Measurements from ENCODE around the gene EFNA3.

Gene EFNA3

DNA sequence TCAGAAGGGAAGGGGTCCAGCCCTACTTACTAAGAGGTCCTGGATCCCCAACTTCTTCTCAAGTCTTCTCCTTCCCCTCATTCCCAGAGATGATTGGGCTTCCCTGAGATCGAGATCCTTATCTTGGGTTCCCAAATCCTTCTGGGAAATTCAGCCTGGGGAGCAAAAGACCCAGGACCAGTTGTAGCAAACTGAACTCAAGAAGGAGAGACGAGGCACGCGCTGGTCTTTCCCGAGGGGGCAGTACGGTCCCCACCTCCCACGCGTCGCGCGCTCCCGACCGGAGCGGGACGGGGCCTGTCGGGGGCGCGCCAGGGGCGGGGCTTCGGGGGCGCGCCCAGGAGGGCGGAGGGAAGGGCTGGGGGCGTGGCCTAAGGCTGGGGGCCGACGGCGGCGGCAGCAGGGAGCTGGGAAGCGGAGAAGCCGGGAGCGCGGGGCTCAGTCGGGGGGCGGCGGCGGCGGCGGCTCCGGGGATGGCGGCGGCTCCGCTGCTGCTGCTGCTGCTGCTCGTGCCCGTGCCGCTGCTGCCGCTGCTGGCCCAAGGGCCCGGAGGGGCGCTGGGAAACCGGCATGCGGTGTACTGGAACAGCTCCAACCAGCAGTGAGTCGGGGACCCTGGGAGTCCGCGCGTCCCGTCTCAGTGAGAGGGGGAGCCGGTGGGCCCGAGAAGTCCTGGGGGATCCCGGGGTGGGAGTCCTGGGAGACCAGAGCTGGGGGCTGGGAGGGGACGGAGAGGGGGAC, at the start of gene EFNA3:
EFNA3 (plus strand) TSS at position 369 of the 741 bp plus-strand sequence; CDS start at position 474, 105 bp downstream.
- DNase-seq: peak; percentile 84

GRCh38 chr1:155029513-155030242, 49.0 kb upstream of the EFNA3 start:
- DNase-seq: no peak

- DNase-seq: no peak
These were observed 48.3 kb upstream of the EFNA3 start for GRCh38 chr1:155030243-155030795.

- DNase-seq: no peak
These were observed 47.7 kb upstream of the EFNA3 start for GRCh38 chr1:155030899-155031298.

DNA sequence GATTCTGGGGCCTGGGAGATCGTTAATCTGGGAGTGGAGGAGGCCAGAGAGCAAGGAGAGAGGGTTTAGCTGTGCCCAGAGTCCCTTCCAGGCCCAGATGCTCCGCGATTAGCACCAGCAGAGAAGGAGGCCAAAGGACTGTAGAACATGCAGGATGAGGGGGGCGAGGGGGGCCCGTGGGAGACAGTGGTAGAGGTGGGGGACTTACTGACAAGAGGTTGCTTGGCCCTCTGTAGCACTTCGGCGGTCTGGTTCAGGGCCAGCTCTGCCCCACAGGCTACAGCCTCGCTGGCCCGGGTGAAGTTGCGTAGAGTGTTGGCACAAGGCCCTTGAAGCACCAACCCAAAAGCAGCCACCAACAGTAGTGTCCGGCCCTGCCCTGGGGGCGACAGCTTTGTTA, 45.8 kb upstream of the EFNA3 start:
- DNase-seq: no peak

GRCh38 chr1:155033524-155033923, 45.1 kb upstream of the EFNA3 start, which contains the start of the genes DCST1 and DCST2:
Gene DCST1, plus strand, starts transcription at chr1:155033824. Its CDS starts 213 bp downstream, at chr1:155034037.
Gene DCST2, minus strand, starts transcription at chr1:155033781. Its CDS starts 80 bp downstream, at chr1:155033701.
- DNase-seq: no peak

- no peak for DNase-seq
These were observed 44.1 kb upstream of the EFNA3 start for GRCh38 chr1:155034318-155035208.

- no peak for DNase-seq
These were observed 42.7 kb upstream of the EFNA3 start for GRCh38 chr1:155035936-155036335.

GRCh38 chr1:155037043-155037442, 41.6 kb upstream of the EFNA3 start:
- DNase-seq: no peak

GRCh38 chr1:155037851-155038441, 40.7 kb upstream of the EFNA3 start:
- no peak for DNase-seq

DNA sequence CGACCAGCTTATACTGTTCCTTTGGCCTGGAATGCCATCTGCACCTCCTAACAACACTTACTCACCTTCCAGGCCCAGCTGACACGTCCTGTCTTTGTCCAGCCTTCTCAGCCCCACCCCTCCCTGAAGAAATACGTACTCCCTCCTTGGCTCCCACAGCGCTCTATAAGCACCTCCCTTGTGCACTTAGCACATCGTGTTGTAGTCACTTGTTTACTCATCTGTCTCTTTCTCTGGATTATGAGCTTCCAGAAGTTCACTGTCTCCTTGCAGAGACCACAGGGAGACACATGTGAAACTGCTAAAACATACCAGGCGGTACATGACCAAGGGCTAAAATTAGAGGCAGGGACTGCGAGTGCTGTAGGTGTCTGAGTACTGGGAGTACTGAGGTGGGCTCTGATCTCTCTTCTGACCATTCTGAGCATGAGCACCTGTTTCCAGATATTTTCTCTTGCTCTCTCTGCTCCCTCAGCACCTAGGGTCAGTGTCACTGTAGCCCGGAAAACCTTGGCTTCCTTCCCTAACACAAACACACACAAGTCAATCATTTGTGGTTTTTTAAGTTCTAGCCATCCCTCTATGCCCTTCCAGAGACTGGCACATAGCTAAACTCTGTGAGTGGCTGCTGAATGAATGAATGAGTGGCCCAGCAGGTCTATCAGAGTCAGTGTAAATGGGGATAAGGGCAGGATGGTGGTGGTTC, 39.9 kb upstream of the EFNA3 start:
- DNase-seq: no peak

DNA sequence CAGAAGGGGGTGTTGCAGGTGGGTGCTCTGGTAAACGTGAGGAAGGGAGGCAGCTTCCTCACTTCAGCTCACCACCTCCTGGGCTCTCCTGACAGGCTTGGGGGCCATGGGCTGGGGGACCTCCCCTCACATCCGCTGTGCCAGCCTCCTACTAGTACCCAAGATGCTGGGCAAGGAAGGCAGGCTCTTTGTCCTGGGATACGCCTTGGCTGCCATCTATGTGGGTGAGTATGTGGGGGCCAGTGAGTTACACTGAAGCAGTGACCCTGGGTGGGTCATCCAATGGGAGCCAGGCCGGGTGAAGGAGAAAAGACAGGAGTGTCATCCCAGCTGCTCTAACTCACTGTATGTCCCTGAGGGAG, 39.3 kb upstream of the EFNA3 start:
- no peak for DNase-seq

DNA sequence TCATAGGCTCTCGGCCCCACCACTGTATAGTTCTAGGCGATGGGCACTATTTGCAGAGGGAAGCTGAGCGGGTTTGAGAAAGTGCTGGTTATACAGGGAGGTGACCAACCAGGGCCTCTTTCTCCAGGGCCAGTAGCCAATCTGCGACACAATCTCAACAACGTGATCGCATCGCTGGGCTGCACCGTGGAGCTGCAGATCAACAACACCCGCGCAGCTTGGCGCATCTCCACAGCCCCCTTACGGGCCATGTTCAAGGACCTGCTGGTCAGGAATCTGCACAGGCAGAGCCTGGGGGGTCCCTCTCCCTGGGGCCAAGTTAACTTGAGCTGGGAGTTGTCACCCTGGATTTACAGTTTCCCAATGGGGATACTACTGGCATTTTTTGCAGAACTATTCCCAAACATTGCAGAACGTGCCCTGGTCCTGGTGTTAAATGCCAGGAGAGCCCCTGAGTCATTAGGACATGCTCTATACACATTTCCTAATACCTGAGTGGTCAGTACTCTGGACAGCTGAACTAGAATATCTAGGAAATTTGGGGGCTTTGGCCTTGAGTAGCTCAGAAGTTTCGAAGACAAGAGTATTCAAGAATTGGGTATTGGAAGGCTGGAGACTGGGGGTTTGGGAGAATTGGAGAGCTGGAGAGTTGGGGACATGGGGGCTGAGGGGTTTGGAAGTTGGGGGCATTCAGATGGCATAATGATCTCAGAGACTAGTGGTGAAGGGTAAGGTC, 38.1 kb upstream of the EFNA3 start:
- DNase-seq: no peak

GRCh38 chr1:155042789-155043188, 35.8 kb upstream of the EFNA3 start:
- DNase-seq: no peak

DNA sequence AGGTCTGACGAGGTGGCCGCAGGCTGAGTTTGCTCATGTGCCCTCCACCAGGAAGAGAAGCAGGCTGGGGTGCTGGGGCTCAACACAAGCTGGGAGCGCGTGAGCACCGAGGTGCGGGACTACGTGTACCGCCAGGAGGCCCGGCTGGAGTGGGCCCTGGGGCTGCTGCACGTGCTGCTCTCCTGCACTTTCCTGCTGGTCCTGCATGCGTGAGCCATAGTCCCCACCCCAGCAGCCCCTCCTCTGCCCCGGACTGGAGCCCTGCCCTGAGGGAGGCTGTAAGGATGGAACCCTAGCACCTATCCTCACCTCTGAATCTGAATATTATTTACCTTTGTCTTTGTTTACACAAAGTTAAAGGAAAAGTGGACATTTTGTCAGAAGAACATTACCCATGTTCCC, 35.3 kb upstream of the EFNA3 start:
- DNase-seq: no peak

GRCh38 chr1:155043793-155044192, 34.8 kb upstream of the EFNA3 start:
- no peak for DNase-seq

DNA sequence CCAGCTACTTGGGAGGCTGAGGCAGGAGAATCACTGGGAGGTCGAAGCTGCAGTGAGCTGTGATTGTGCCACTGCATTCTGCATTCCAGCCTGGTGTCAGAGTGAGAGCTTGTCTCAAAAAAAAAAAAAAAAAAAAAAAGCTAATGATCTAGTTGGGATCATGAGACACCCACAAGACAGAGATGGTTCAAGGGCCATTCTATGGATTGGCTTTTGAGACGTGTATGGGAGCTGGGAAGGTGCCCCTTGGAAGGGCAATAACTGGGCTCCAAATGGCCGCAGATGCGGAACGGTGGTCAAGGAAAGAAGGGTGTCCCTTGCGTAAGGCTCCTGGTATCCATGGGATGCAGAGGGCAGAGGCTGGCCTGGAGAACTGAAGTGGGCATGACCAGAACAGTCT, 34.3 kb upstream of the EFNA3 start:
- no peak for DNase-seq

GRCh38 chr1:155044812-155045657, 33.6 kb upstream of the EFNA3 start:
- DNase-seq: peak; percentile 67

DNA sequence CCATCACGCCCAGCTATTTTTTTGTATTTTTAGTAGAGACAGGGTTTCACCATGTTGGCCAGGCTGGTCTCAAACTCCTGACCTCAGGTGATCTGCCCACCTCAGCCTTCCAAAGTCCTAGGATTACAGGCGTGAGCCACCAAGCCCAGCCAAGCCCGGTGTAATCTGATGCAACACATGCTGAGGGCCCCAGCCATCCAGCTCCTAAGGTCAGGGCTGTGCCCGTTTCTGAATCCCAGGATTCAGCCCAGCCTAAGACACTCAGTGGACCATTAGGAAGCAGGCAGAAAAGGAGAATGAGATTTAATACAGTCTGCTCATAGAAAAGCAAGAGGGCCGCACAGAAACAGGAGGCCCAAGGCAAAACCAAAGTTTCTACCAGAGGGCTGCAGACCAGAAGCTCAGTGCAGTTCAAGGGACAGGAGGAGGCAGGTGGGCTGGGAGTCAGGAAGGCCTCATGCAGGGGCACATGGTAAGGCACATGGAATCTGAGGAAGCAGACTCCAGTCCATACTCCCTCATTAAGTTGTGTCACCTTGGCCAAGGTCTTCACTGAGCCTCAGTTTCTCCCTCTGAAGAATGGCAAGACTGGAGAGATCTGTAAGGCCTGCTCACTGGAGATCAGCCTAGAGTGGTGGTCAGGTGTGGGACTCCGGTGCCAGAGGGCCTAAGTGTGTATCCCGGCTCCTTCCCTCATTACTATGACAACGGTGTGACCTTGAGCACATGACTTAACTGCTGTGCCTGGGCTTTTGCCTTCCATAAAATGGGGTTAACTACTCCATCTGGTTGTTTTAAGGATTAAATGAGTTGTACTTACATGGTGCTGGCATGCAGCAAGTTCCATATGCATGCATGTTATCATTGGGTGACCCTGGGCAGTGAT, 29.9 kb upstream of the EFNA3 start:
- no peak for DNase-seq

Measured in stimulated activated CD8-positive, alpha-beta memory T cell treated with anti-CD3 and anti-CD28 coated beads, Interleukin-4, amount 100 ng/mL, for 48 hours (primary cell).